VCaP (cell line): ENCODE data around the gene CABLES1.

ENCODE experiments used
- H3K27ac ChIP-seq: fragments of 450-650 bp; 2 replicates; pipeline ENCODE4 v1.5.1; 2017
- CTCF ChIP-seq: fragments of 450-650 bp; conservative IDR thresholded peaks from 2 replicates; pipeline ENCODE4 v1.5.1; 2017; ENCODE audit warnings: mild to moderate bottlenecking, moderate library complexity

The CABLES1 gene

GRCh38 chr18:23133860-23134779 lies 1.2 kb upstream of the CABLES1 start:
- no peak for TF ChIP-seq CTCF
- peak overlapping the region; percentile 98 for H3K27ac ChIP-seq

- H3K27ac ChIP-seq = peak overlapping the region; percentile 98
- TF ChIP-seq CTCF = no peak
Measured at GRCh38 chr18:23135550-23136325, 453 bp downstream of the CABLES1 start.

- TF ChIP-seq CTCF = no peak
- peak overlapping the region; percentile 98 for H3K27ac ChIP-seq
Measured at GRCh38 chr18:23136326-23137096, 1.2 kb downstream of the CABLES1 start.

- H3K27ac ChIP-seq = peak overlapping the region; percentile 98
- no peak for TF ChIP-seq CTCF
Measured at GRCh38 chr18:23137097-23137635, 1.9 kb downstream of the CABLES1 start.

- H3K27ac ChIP-seq = no peak overlapping the region
- no peak for TF ChIP-seq CTCF
Measured at GRCh38 chr18:23137788-23138216, 2.5 kb downstream of the CABLES1 start.

- TF ChIP-seq CTCF = no peak
- no peak overlapping the region for H3K27ac ChIP-seq
Measured at GRCh38 chr18:23138471-23138870, 3.2 kb downstream of the CABLES1 start.
